Dedifferentiated amniotic fluid mesenchymal stem cell (primary cell): ENCODE data around the gene GMDS.

Source experiments
- DNase-seq: peaks from one replicate; pipeline ENCODE4 v3.0.0-alpha.2; 2016; ENCODE audit errors: extremely low spot score

GMDS gene

GRCh38 chr6:1624851-1625781 is 620.3 kb downstream of the GMDS start:
- peak; percentile 58 for DNase-seq

GRCh38 chr6:1624058-1624850 is 621.2 kb downstream of the GMDS start:
- no peak for DNase-seq

GRCh38 chr6:1623769-1624057 is 621.7 kb downstream of the GMDS start:
- no peak for DNase-seq

DNA sequence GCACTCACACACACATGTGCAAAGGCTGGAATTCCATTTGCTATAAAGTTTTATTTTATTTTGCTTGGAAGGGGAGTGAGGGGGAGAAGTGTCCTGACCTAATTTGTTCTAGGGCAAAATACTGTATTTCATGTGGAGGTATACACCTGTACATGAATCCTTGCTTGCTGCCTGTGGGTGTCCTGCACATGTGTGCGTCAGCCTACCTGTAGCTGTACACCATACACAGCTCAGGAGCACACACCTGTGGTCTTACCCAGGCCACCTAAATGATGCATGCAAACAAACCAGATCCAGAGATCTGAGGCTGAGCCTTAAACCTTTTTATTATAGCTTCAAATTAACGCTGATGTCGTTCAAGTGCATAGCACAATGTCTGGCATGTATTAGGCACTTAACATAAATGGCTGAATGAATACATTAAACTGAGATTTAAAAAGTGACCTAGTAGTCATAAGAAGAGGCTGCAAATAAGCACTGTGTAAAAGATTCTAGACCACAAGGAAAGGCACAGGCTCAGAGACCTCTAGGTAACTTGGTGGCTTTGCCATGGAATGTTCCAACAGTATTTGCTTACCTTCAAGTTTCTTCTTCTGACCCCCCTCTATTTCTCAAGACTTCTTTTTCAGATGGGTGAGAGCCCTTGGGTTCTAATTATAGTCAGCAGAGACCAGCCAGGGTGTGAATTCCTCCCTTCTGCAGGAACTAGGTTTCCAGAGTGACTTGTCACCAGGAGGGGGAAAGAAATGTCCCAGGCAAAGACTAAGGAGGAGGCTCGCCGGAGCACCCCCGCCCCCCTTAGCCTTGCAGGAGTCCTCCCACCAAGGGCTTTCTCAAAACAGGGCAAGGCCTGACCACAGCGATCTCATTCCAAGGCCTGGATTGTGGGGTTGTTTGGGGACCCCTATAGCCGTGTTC is 622.3 kb downstream of the GMDS start:
- no peak for DNase-seq

GRCh38 chr6:1622220-1622850 is 623.1 kb downstream of the GMDS start:
- DNase-seq = no peak

- DNase-seq = no peak
These were observed 624.2 kb downstream of the GMDS start for GRCh38 chr6:1621070-1621701.

DNA sequence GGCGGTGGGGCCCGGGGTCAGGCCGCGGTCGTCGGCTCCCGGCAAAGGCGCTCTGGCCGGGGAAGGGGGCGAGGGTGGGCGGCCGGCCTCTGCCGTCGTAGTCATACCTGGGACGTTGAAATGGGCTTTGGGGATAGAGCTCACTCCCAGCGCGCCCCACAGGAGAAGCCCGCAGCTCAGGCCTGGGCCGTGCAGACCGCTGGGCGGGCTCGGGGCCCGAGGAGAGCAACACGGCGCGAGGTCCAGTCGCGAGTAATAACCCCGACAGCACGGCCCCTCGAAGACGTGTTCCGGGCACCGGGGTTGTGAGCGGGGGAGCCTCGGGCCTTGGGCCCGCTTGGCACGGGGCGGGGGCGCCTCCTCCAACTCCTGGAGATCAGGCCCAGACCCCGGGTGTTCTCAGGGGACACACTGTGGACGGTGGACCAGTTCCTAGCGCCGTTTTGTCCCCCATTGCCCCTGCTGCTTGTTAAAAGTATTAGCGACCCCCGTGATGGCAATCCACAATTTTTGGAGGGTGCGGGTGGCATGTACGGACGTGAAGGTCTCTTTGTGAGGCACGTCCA is 624.8 kb downstream of the GMDS start:
- no peak for DNase-seq

- DNase-seq = no peak
These were observed 625.5 kb downstream of the GMDS start for GRCh38 chr6:1619673-1620503.

GRCh38 chr6:1619098-1619672 is 626.2 kb downstream of the GMDS start:
- DNase-seq = no peak

DNA sequence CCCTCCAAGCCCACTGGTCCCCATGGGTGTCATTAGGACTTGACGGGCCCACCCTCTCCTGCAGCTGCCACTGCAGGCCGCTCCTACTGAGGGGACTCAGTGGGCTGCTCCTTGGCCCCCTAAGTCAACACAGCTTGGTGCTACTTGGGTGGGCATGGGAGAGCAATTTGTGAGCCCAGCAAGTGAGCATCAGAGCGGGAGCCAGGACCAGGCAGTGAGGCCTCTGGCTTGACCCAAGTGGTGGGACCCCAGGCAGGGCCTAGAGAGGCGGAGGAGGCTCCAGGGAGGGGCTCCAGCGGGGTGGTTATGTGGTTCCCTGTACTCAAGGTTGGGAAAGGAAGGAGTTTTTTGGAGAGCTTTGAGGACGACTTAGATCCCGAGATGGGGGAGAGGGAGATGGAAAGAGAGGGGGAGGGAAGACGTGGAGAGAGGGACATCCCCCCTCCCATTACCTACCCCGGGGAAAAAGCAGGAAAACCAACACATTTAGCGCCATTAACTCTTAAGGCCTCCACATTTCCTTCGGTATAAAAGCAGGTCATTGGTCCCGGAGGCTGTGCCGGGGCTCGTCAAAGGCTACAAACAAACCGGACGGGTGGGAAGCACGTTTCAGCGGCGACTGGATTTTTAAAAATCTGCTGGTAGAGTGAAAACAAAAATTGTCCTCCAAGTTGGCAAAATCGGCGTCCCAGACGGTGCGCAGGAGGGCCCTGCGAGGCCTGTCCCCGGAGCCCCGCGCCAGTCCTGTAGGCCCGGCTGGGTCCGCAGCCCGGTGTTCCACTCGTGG is 626.9 kb downstream of the GMDS start:
- no peak for DNase-seq

- DNase-seq = no peak
These were observed 627.7 kb downstream of the GMDS start for GRCh38 chr6:1617466-1618310.

GRCh38 chr6:1616701-1617463 is 628.5 kb downstream of the GMDS start:
- DNase-seq = no peak

- no peak for DNase-seq
These were observed 629.5 kb downstream of the GMDS start for GRCh38 chr6:1615853-1616420.

GRCh38 chr6:1615151-1615852 is 630.1 kb downstream of the GMDS start:
- DNase-seq = no peak

DNA sequence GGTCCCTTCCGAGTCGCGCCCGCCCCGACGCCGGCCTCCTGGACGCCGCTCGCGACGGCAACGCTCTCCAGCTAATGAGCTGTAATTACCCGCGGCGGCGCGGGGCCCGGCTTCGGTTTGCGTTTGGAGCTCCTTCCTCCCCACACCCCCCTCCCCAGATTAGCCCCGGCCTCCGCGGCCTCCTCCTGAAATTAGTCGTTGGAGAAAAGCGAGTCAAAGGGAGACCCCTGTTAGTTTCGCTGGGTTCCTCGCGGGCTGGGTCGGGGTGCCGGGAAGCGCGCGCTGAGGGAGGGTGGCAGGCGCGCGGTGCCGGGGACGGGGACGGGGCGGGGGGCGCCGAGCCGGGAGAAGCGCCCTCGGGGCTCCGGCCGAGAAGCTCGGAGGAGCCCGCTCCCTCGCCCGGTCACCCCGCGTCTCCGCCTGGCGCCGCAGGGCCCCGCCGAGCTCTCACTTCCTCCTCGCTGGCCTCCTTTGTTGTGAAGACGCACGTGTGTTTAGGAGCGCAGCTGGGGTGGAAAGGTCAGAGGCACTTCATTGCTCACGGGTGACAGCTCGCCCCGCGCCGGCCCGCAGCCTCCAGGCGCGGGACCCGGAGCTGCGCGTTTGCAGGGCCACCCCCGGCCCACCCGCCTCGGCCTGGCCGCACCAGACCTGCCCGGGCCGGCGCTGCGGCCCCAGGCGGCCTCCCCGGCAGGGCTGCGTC is 630.8 kb downstream of the GMDS start:
- no peak for DNase-seq
